HG03575 (cell line): ENCODE results near the gene CRTC2.

ENCODE experiments used
- ATAC-seq: cut with Tn5 transposase; IDR thresholded peaks from one replicate; pipeline ENCODE4 v1.9.1; 2021; ENCODE audit not compliant: unreplicated experiment, insufficient number of reproducible peaks, low FRiP score; ENCODE audit errors: extremely low read depth

CRTC2 gene

GRCh38 chr1:153956997-153957715 is 1.3 kb downstream of the CRTC2 start:
- ATAC-seq: no peak

- ATAC-seq: no peak
These were observed 3.6 kb downstream of the CRTC2 start for GRCh38 chr1:153954826-153955225.

- no peak for ATAC-seq
These were observed 4.5 kb downstream of the CRTC2 start for GRCh38 chr1:153953859-153954365.

- ATAC-seq: no peak
These were observed 6.6 kb downstream of the CRTC2 start for GRCh38 chr1:153951801-153952200.

- no peak for ATAC-seq
These were observed 7.2 kb downstream of the CRTC2 start for GRCh38 chr1:153951183-153951582.

GRCh38 chr1:153946622-153947241 is 11.7 kb downstream of the CRTC2 start, which contains the start of gene DENND4B:
DENND4B (minus strand) TSS chr1:153946718; CDS start chr1:153944374, 2,344 bp downstream.
- ATAC-seq: no peak

GRCh38 chr1:153945795-153946621 is 12.4 kb downstream of the CRTC2 start:
- peak; percentile 41 for ATAC-seq

GRCh38 chr1:153945131-153945794 is 13.1 kb downstream of the CRTC2 start:
- no peak for ATAC-seq

- no peak for ATAC-seq
These were observed 13.6 kb downstream of the CRTC2 start for GRCh38 chr1:153944827-153945117.

GRCh38 chr1:153944005-153944826 is 14.2 kb downstream of the CRTC2 start:
- no peak for ATAC-seq

- no peak for ATAC-seq
These were observed 15.5 kb downstream of the CRTC2 start for GRCh38 chr1:153942766-153943549.

- no peak for ATAC-seq
These were observed 16.3 kb downstream of the CRTC2 start for GRCh38 chr1:153941826-153942725.

GRCh38 chr1:153940756-153941155 is 17.7 kb downstream of the CRTC2 start:
- ATAC-seq: no peak

- no peak for ATAC-seq
These were observed 18.9 kb downstream of the CRTC2 start for GRCh38 chr1:153939476-153939875.

GRCh38 chr1:153938996-153939395 is 19.4 kb downstream of the CRTC2 start:
- no peak for ATAC-seq

GRCh38 chr1:153937331-153937730 is 21.1 kb downstream of the CRTC2 start:
- ATAC-seq: no peak
